ENCODE measurements around the gene UBN1. TPM values are rescaled to one million over a fixed set of nuclear protein-coding genes. Genes with fewer than 3 reads are reported as not detected.

Gene UBN1
- total and polyA plus RNA-seq, 2 of the 13 experiments (the other 11 are each of a cell fraction or from before 2014, with no cell fraction given): 10.6 to 23.5 TPM

- TF ChIP-seq ZNF296 (CRISPR knock-in tag; conservative IDR thresholded peaks at IDR 0.05) (0 out of 2 replicates have a peak, but pooled peaks have one; percentile 31), ZNF614 (CRISPR knock-in tag; IDR thresholded peaks at IDR 0.05; ENCODE audit: borderline replicate concordance) (no peak), RXRB (CRISPR knock-in tag; IDR thresholded peaks at IDR 0.05; ENCODE audit: borderline replicate concordance) (no peak; the same call in none of the 2 replicates), ZNF143 (CRISPR knock-in tag; IDR thresholded peaks at IDR 0.05) (peak; percentile 89), POLR2G (IDR thresholded peaks at IDR 0.05; ENCODE audit: low read depth, low read length) (peak; percentile 89), LBX2 (CRISPR knock-in tag; IDR thresholded peaks at IDR 0.05; ENCODE audit: borderline replicate concordance) (peak; percentile 40; the same call in 1 of the 2 replicates), ZNF709 (CRISPR knock-in tag; IDR thresholded peaks at IDR 0.05) (peak; percentile 61), MED1 (CRISPR knock-in tag; IDR thresholded peaks at IDR 0.05) (peak; percentile 40), SMAD1 (CRISPR knock-in tag; IDR thresholded peaks at IDR 0.05; ENCODE audit: borderline replicate concordance, low read depth) (peak; percentile 55; the same call in 1 of the 2 replicates), PCBP1 (IDR thresholded peaks at IDR 0.05; ENCODE audit: borderline replicate concordance, low read depth, low read length) (no peak), ZNF468 (CRISPR knock-in tag; IDR thresholded peaks at IDR 0.05) (0 out of 2 replicates have a peak, but pooled peaks have one; percentile 30), NONO (IDR thresholded peaks at IDR 0.05) (no peak), NONO (CRISPR knock-in tag; conservative IDR thresholded peaks at IDR 0.05) (0 out of 2 replicates have a peak, but pooled peaks have one; percentile 54), GMEB2 (CRISPR knock-in tag; IDR thresholded peaks at IDR 0.05; ENCODE audit: low read depth) (peak; percentile 47; the same call in 1 of the 2 replicates), ZNF687 (CRISPR knock-in tag; IDR thresholded peaks at IDR 0.05) (peak; percentile 66), CREB1 (IDR thresholded peaks at IDR 0.05) (peak; percentile 100), CREB1 (CRISPR knock-in tag; IDR thresholded peaks at IDR 0.05) (peak; percentile 67; the same call in 1 of the 2 replicates), TRIM24 (CRISPR knock-in tag; IDR thresholded peaks at IDR 0.05) (no peak), POLR2A (IDR thresholded peaks at IDR 0.05; ENCODE audit: insufficient read depth in 1 of 2, low read depth in 2 of 2, low read length in 2 of 2) (peak; percentile 51 to 81), FOSL1 (CRISPR knock-in tag; IDR thresholded peaks at IDR 0.05; ENCODE audit: borderline replicate concordance) (0 out of 2 replicates have a peak, but pooled peaks have one; percentile 1), ZBTB33 (CRISPR knock-in tag; IDR thresholded peaks at IDR 0.05) (no peak), ZNF350 (CRISPR knock-in tag; IDR thresholded peaks at IDR 0.05; ENCODE audit: borderline replicate concordance, low read depth) (peak; percentile 63; the same call in 1 of the 2 replicates)
Observed at GRCh38 chr16:4846901-4847773, at the start of gene UBN1, which contains the start of gene GLYR1 (continued).

Data from HepG2 (cell line).